ENCODE measurements around the gene KRTAP5-3.
"Not testable (repeated sequence)": the region's sequence is repeated elsewhere in the genome, so short reads cannot be mapped to it uniquely, and the experiment has no call there.

KRTAP5-3 gene, protein sequence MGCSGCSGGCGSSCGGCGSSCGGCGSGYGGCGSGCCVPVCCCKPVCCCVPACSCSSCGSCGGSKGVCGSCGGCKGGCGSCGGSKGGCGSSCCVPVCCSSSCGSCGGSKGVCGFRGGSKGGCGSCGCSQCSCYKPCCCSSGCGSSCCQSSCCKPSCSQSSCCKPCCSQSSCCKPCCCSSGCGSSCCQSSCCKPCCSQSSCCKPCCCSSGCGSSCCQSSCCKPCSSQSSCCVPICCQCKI

DNA sequence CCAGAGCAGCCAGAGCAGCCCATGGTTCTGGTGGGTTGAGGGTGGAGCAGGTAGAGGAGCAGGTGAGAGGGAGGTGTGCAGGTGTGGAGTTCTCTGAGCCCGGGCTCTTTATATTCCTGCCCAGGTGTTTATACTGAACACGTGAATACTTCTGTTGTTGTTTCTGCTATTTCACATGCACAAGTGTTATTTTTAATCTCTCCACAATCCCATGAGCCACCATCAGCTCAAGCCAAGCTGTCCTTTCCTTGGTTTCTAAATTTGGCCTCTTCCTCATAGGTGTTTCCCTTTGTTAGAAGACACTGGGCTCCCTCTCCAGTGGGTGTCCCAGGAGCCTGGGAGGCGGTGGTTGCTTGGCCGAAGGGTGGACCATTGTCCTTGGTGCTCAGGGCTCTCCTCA lies at the start of gene KRTAP5-3:
KRTAP5-3 (minus strand) TSS at position 101 of the 400 bp plus-strand sequence; CDS start at position 23, 78 bp downstream.
- no peak for DNase-seq

DNA sequence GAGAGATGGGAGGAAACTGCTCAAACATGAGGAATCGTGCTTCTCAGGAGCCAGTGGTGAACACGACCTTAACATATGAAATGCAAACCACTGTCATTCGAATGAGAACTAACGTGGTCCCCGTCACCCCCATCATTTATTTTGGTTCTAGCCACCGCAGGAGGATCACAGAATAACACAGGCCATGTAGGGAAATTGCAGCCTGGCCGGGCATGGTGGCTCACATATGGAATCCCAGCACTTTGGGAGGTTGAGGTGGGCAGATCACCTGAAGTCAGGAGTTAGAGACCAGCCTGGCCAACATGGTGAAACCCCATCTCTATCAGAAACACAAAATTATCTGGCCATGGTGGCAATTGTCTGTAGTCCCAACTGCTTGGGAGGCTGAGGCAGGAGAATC lies 48.4 kb upstream of the KRTAP5-3 start:
- DNase-seq = no peak

DNA sequence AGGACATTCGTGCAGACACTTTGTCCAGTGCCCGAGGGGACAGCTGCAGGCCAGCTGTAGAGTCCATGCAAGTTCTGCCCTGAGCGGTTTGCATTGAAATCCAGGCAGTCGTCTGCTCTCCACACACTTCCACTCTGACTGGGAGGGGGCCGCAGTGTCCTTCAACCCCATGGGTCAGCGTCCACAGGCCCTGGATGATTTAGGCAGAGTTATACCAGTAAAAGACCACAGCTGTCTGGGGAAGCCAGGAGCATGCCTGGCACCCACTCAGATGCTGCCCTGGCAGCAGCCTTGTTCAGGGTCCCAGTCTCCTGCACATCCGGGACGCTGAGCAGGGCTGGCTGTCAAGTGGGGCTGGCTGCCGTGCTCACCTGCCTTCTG lies 47.8 kb upstream of the KRTAP5-3 start:
- DNase-seq = no peak

DNA sequence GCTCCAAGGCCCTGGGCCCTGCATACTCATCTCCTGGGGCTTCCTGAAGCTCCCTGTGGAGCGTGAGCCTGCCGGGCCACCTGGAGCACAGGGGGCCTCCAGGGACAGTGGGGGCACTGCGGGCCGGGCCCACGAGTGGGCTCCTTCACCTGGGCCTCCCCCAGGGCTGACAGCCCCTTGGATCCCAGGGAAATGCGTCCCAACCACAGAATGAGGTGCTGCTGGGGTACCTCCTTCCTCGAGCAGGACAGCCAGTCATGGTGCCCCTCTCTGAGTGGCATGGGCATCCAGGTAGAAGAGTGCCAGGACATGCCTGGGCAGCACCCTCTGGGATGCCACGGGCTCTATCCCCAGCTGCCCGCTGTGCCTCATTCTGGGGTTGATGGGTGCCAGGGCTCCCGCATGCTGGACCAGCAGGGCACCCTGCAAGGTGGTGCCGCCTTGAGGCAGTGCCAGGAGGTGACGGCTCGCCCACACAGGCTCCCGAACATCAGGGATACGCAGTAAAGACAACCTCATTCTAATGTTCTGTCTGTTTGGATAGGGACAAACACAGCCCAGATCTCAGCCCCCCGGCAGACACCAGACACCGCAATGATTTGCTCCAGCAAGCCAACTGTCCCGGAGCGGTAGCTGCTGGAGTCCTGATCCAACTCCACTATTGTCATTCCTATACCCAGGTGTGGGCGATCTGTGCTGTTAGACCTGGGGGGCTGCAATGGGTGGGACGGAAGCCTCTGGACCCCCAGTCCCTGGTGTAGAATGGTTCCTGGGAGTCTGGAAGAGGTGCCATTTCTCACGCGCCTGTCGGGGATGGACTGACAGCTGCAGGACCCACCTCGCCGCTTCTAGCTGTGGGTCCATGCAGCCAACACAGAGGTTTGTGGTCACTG lies 47.2 kb upstream of the KRTAP5-3 start:
- no peak for DNase-seq

DNA sequence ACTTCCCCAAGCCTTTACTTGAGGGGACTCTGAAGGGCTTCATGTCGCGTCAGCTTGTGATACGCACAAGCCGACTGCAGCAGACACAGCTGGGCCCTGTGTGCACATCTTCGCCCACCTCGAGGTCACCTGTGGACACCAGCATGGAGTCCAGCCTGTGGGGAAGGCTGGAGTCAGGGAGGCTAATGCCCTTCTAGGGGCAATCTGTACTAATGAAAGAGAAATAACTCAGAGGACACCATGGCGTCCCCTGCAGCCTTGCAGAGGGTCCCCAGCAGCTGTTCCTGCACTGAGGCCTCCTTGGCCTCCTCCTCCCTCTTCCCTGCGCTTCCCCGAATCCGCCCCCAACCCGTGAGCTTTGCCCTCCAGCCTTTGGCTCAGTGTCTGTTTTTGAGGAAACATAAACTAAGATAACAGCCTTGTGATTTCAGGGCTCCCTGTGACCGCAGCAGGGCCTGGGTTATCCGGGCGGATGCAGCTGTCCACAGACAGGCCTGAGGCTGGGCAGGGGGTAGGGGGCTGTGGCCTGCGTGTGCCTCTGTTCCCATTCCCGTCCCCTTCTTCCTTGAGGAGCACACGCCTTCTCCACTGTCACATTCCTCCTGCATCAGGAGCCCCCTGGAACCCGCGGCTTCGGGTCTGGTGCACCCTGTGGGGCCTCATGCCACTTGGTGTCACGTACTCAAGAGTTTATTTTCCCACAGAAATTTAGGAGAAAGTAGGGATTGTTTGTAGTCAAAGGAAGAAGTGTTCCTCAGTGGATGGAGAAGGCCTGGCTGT lies 46.3 kb upstream of the KRTAP5-3 start:
- no peak for DNase-seq

DNA sequence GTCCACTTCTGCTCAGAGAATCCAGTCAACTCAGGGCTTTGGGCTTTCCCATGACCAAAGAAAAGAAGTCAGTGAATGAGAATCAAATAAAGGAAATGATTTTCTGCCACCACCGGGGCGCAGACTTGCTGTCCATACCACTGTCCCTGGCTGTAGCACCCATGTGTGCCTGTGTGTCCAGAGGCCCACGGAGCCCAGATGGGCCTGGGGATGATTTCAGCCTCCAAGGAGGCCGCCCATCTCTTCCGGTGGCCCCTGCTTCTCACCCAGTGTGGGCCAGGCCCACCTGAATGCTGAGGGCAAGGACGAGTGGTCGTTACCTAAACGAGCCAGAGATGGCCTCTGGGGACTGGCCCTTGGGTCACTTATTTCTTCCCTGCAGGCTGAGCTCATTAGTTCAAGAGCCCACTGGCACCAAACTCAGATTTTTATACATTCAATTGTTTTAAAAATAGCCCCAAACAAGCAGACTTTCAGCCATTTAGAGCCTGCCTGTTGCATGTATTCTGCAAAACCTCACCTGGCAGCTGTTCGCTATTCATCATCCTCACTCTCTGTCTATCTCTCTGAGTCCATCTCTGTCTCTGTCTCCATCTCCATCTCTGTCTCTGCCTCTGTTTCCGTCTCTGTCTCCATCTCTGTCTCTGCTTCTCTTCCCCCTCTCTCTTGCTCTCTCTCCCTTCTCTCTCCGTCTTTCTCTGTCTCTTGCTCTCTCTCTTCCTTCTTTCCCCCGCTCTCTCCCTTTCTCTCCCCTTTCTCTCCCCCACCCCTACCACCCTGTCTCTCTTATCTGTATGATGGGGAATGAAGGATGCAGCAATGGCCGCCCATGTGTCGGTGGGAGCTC lies 45.5 kb upstream of the KRTAP5-3 start:
- no peak for DNase-seq

DNA sequence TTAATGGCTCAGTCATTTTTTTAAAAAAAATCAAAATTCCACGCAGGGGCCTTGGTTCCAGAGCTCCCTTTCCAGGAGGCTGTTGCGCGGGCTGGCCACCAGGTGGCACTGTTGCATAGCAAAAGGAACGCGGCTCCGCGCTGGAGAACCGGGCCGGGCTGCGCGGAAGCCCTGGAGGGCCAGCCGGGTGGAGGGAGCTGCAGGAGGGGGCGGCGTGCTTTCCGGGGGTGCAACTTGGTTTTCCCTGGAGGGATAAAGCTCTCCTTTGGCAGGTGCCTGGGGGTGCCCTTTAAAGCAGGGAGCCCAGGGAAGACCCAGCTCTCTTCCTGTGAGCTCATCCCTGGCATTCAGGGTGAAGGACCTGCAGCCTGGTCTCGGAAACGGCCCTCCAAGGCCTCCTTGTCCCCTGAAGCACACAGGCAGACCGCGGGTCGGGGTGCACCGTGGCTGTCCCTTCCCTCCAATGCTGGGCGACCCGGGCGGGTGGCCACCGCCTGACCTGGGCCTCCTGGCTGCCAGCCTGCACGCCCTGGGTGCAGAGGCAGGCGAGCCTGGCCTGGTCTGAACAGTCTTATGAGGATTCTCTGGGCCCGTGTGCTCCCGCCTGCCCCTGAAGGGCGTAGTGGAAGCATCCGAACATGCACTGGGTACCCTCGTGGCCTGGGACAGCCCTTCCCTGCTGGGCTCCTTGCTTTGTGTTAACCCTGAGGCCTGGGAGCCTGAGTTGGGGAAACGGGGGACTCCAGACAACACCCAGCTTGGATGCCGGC lies 44.7 kb upstream of the KRTAP5-3 start:
- peak; percentile 92 for DNase-seq

DNA sequence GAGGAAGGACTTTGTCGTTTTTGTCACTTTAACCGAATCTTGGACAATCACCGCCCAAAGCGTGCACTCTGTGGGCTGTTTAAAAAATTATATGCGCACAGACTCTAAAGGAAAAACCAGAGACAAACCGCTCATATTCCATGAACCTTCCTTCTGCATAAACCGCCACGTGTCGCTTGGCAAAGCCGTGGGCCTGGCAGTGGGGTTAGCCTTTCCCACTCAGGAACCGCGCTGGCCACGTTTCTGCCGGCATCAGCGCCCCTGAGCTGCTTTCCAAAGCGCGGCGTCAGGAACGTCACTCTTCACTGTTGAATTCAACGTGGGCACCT lies 44.1 kb upstream of the KRTAP5-3 start:
- no peak for DNase-seq

DNA sequence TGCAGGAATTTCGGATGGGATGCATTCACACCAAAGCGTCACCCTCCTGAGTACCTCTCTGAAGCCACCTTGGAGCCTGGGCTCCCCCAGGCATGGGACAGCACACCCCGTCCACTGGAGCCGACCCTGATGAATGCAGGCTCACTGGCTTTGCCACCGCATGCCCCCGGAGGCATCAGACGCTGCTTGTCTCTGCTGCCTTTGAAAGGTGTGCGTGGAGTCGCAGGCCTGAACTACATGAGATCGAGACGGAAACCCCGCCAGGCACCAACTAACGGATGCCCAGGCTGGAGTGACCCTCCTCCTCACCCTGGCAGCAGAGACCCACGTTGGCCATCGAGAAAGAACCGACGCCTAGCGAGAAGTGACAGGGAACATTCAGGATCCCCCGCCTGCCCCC lies 43.8 kb upstream of the KRTAP5-3 start:
- DNase-seq = no peak

DNA sequence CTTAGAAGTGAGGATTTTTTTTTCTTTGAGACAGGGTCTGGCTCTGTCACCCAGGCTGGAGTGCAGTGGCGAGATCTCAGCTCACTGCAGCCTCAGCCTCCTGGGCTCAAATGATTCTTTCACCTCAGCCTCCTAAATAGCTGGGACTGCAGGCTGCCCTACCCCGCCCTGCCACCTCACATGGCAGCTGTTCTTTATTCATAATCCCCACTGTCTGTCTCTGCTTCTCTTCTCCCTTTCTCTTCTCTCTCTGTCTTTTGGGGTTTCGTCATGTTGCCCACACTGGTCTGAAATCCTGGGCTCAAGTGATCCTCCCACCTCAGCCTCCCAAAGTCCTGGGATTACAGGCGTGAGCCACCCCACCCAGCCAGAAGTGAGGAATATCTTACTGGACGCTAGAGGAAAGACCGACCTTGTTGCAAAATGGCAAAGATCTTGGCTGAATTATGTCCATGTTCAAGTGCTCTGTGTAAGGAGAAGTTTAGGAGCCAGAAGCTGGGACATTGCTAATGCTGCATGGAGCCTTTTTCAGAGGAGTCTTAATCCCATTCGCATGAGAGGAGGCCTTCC lies 43.2 kb upstream of the KRTAP5-3 start:
- no peak for DNase-seq

DNA sequence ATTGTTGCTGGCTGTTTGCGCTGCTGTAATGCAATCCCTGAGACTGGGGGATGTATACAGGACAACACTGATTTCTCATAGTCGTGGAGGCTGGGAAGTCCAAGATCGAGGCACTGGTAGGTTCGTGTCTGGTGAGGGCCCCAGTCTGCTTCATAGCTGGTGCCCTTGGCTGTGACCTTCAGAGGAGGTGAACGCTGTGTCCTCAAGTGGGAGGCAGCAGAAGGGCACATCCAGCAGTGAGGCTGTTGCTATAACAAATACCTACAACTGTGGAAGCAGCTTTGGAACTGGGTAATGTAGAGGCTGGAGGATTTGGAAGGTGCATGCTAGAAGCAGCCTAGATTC lies 42.6 kb upstream of the KRTAP5-3 start:
- DNase-seq = no peak

DNA sequence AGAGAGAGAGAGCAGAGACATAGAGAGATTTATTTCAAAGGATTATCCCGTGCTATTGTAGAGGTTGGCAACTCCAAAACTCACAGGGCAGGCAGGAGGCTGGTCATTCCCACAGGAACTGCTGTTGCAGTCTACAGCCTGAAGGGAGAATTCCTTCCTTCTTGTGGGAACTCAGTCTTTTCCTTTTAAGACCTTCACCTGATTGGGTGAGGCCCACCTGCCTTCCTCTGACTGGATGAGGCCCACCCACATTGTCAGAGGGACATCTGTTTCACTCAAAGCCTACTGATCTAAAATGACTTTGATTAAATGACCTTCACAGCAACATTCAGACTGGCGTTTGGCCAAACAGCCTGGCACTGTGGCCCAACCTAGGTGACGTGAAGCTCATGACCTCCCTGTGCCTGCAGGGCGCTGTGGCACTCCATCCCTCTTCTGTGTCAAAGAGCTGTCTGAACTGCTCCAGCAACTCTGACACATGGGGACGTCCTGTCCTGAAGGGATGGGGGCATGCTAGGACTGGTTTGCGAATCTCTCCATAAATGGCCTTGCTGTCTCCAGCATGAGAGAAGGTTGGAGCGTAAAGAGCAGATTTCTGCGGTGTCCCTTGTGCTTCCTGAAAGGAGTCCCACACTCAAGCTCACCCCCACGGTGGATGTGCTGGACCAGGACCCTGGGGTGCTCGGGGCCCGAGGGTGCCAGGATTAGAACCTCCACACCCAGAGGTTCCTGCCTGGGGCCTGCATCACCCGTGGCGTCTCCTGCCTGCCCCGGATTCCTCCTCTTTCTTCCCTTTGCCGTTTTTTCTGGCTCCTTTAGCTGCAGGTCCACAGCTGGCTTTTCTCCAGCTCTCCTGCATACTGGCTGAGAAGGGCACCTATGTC lies 42.0 kb upstream of the KRTAP5-3 start:
- DNase-seq = no peak

DNA sequence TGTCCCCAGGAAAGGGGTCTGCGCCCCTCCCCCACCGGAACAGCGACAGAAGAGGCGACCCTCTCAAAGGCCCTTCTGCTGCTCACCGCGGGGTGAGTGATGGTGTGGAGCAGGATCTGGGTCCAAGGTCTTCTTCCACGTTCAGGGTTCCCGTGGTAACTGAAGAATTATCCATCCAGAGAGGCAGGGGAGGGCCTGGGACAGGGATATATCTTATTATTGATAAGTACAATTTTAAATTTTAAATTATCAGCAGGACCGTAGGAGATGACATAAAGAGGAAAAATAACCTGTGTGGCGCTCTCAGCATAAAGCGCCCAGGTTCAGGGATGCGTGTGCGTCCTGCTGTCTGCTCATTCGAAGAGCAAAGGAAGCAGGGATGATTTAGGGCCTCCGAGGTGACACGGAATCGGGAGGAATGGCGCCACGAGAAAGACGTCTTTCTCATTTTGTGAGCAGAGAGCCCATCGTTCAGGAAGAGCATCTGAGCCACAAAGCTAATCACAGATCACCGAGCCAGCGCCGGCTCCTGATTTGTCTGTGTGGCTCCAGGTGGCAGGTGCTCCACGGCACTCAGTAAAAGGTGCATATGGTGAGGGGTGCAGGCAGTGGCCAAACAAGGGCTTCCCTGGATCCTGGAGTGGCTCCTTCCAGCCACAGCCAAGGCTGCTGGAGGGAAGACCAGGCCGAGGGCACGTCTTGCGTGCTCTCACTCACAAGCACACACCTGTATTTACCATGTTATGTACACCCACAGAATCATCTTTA lies 40.6 kb upstream of the KRTAP5-3 start:
- DNase-seq = no peak

DNA sequence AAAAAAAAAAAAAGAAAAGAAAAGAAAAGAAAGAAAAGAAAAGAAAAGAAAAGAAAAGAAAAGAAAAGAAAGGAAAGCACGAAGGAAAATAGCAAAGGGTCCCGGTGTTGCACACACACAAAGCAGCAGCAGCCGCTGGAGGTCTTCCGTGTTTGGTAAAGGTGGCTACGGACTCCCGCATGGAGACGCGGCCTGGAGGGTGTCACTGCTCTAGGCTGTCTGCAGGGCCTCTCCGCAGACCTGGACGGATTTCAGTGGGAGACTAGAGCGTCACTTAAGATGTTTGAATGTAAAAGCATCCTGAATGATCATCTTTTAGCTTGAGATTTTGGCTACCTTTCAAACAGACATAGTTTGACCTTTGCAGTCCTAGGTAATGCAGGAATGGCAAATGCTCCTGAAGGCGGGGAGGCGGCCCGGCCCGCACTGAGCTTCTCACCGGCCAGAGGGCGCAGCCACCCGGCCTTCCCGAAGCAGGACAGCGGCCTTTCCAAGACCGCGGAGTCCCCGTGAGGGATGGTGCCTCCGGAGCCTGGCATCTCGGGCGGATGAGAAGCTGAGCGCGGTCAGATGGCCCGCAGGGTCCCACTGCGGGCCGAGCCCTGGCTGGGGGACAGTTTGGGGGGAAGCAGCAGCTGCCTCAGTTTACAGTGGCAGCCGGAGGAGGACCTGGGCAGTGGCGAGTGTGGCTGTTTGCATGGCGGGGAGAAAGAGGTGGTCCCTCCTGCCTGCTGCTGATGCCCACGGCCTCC lies 39.8 kb upstream of the KRTAP5-3 start:
- DNase-seq = no peak

DNA sequence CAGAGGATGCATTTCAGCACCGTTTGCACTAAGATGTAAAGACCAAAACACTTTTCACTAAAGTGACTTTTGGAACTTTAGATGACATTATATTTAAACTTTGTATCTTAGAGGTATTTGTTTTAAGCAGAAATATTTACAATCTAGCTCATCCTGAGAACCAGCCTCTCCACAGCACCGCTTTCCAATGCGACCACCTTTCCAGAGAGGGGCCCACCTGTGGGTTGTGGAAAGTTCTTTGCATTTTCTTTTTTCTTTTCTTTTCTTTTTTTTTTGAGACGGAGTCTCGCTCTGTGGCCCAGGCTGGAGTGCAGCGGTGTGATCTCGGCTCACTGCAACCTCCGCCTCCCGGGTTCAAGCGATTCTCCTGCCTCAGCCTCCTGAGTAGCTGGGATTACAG lies 38.3 kb upstream of the KRTAP5-3 start:
- DNase-seq = not testable (repeated sequence)

DNA sequence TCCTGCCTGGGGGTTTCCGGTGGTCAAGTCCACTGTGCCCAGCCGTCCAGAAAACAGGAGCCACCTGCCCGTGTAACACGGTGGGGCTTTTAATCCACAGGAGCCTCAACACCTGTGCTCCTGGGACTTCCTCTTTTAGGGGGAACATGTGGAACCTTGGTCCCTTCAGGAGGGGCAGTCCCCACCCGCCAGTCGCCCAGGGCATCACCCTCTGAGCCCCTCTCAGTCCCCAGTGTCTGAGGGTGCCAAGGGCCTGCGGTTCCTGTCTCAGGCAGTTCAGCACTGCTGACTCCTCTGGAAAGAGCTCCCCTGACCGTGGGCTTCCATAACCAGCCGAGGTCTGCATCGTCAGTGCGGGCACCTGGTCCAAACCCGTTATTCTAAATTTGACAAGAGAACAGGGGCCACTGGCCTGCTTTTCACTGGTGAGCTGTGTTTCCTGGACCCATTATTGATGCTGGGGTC lies 37.1 kb upstream of the KRTAP5-3 start:
- DNase-seq = no peak

DNA sequence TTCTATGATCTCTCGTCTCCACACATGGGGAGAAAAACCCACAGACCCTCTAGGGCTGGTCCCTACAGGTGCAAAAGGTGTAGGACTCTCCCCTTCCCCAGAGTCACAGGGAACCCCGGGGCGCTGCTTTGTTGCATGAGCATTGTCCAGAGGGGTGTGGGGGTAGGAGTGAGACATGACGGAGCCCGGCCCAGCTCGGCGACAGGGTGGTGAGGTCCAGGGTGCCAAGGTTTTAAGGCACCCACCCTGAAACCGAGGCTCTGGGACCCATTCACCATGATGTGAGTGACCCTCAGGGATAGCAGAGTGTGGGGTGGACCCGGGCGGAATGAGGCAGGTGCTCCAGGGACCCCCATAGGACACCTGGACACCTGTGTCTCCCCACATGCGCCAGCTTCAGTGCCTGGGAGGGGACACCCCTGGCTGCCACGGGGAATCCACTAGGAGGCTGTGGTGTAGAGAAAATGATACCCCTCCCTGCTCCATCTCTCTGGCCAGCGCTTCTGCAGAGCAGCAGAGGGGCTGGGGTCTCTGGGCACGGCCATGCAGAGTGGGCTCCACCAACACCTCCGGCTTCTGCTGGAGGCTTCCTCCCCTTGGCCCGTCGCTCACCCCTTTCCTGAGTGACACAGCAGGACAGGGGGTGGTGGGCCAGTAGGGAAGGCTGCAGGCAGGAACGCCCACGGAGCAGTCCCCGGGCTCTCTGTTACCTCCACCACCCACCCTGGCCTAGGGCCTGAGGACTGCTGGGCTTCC lies 36.5 kb upstream of the KRTAP5-3 start:
- no peak for DNase-seq

DNA sequence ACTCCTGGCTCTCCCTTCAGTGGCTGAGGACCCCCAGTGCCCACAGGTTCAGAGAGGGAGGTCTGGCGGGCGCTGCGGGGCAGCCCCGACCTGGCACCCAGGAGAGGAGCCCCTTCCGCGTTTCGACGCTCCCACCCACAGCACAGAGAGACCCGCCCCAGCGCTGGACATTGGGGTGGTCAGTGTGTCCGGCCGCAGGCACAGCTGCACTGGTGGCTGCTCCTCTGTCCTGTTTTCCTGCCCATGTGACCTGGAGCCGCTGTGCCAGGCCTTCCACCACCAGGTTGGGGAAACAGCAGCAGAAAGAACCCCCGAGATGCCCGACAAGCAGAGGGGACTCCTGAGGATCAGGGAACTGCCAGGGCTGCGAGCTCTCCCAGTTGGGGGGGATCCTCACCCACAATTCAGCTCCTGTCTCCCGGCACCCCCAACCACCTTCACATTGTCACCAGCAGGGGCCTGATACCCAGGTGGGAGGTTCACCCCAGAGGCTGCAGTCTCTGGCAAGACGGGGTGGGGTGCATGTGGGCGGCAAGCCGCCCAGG lies 35.0 kb upstream of the KRTAP5-3 start:
- no peak for DNase-seq
